ENCODE results near the gene ARHGEF2. TPM values are rescaled to one million over a fixed set of nuclear protein-coding genes. Genes with fewer than 3 reads are reported as not detected.

Gene ARHGEF2
- total and polyA plus RNA-seq, 10 of the 15 experiments (the other 5 are each of a cell fraction or from before 2014, with no cell fraction given), result 8.1 to 113 (median 69.9) TPM

DNA sequence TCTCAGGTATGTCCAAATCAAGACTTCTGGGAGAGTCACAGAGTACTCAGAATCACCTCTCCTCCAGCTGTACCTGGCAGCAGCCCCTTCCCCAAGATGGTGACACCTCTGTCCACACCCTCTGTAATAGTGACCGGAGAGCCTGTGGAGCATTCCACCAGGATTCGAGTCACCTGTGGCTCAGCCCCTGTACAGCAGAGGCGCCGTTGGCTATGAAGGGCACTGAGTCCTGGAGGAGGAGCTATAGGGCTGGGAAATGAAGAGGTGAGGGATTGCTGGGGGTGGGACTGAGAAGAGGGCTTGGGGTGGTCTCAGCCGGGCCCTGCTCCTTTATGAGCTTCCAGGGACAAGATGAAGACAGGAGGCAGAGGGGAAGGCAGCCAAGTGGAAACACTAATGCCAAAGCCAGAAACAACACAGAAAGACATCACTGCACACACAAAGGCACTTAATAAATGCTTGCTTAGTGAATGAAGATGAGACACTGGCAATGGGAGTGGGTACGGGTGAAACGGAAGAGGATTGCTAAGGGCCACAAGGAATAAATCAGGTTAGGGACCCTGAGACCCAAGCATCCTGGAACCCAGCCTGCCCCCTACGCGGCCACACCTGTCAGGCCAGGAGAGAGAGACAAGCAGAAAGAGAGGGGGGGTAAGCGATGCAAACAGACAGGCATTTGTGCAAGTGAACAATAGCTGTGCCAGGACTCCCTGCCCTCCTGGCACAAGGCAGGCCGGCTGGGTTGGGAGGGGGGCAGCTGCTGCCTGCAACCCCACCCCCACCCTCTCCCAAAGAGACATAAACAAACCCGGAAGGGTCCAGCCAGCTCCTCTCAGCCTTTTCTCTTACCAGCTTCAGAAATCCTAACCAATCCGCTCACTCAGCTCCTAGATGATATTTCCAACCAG is 3.9 kb downstream of the ARHGEF2 start:
- Histone ChIP-seq H3K27ac (ENCODE audit: control insufficient read depth, insufficient read depth) (peak overlapping the region; percentile 14; the same call in 1 of the 2 replicates), H3K79me2 (ENCODE audit: control insufficient read depth, insufficient read depth, low read length) (peaks cover 97% of the 10 kb centered on the region), H4K20me1 (ENCODE audit: control insufficient read depth, insufficient read depth) (peaks cover 4% of the 10 kb centered on the region; the same call in 1 of the 2 replicates), H3K4me3 (peak overlapping the region; percentile 100), H3K36me3 (ENCODE audit: control insufficient read depth in 2 of 2, insufficient read depth in 2 of 2, low read length in 1 of 2) (peaks cover 2 to 3% of the 10 kb centered on the region in 2 experiments; a peak in 3 of 4 replicates), H3K27me3 (replicated peaks in 1 of 2; ENCODE audit: control insufficient read depth in 2 of 2, insufficient read depth in 2 of 2, low read length in 1 of 2) (no peaks in the 10 kb centered on the region), H2AFZ (ENCODE audit: control insufficient read depth, low read depth, low read length) (no peak overlapping the region), H3K4me2 (ENCODE audit: control insufficient read depth, insufficient read depth) (peak overlapping the region; percentile 86), H3K9me3 (replicated peaks; ENCODE audit: control insufficient read depth, insufficient read depth, low read length) (no peaks in the 10 kb centered on the region), H3K9ac (ENCODE audit: control insufficient read depth, insufficient read depth, low read length) (peak overlapping the region; percentile 95; the same call in 1 of the 2 replicates), H3K4me1 (ENCODE audit: control insufficient read depth, insufficient read depth, low read length) (peaks cover 33% of the 10 kb centered on the region)
- ChIA-PET SMC1A (ENCODE audit: uncharacterized antibody, unreplicated experiment) (interaction anchor here (0.6 to 16.7 kb wide), 10 partner anchors 9 to 90 kb away, joined by 3 to 229 read pairs (median 8); partner anchors contain the start of gene RXFP4), RAD21 (ENCODE audit: unreplicated experiment) (interaction anchor here (0.7 to 14.4 kb wide), 9 partner anchors 10 to 59 kb away, joined by 3 to 214 read pairs (median 5); partner anchors contain the start of genes KHDC4 and RXFP4), CTCF (interaction anchor here (1.1 to 14.7 kb wide), 9 partner anchors 8 to 92 kb away, joined by 3 to 227 read pairs (median 9); partner anchors contain the start of gene RXFP4), POLR2A (interaction anchor here (0.6 to 14.9 kb wide), 11 partner anchors 8 to 117 kb away, joined by 3 to 273 read pairs (median 3); partner anchors contain the start of genes GON4L and RXFP4)
- no TSS peak for BruUV-seq (replicated peaks)
- FAIRE-seq (no peak), ATAC-seq (no peak), DNase-seq (ENCODE audit: low read depth, low spot score) (no peak)
- WGBS (ENCODE audit: insufficient coverage, insufficient replicate concordance, low lambda C conversion rate, missing lambda C conversion rate), result 26% methylated on average over 13 of the region's 13 CpGs
- intact Hi-C loops (cut with micrococcal nuclease; ENCODE audit: unreplicated experiment) (loop anchor here (5.0 kb wide), 1 partner anchor 78 kb away; the partner anchor contains the start of genes LAMTOR2 and UBQLN4), in situ Hi-C loops (cut with MboI) (no loop called here)
- 0 out of 2 replicates have a peak, but pooled peaks have one; percentile 45 for TF ChIP-seq PAX5 (IDR thresholded peaks at IDR 0.05; ENCODE audit: borderline replicate concordance, low read depth, low read length)
- 0 out of 2 replicates have a peak, but pooled peaks have one; percentile 31 for TF ChIP-seq WRNIP1 (IDR thresholded peaks at IDR 0.05; ENCODE audit: borderline replicate concordance, low read depth, low read length)
- TF ChIP-seq ZNF217 (IDR thresholded peaks at IDR 0.05), result no peak
- no peak for TF ChIP-seq GATAD2B (conservative IDR thresholded peaks at IDR 0.05; ENCODE audit: low read depth)
- TF ChIP-seq BMI1 (IDR thresholded peaks at IDR 0.05; ENCODE audit: borderline replicate concordance), result no peak
- TF ChIP-seq HDAC6 (IDR thresholded peaks at IDR 0.05; ENCODE audit: unreplicated experiment), result no peak
- no peak for TF ChIP-seq ESRRA (IDR thresholded peaks at IDR 0.05; ENCODE audit: low read length)
- TF ChIP-seq POLR2AphosphoS5 (IDR thresholded peaks at IDR 0.05; ENCODE audit: low read length), result 0 out of 2 replicates have a peak, but pooled peaks have one; percentile 17
- TF ChIP-seq, protein P1, sequence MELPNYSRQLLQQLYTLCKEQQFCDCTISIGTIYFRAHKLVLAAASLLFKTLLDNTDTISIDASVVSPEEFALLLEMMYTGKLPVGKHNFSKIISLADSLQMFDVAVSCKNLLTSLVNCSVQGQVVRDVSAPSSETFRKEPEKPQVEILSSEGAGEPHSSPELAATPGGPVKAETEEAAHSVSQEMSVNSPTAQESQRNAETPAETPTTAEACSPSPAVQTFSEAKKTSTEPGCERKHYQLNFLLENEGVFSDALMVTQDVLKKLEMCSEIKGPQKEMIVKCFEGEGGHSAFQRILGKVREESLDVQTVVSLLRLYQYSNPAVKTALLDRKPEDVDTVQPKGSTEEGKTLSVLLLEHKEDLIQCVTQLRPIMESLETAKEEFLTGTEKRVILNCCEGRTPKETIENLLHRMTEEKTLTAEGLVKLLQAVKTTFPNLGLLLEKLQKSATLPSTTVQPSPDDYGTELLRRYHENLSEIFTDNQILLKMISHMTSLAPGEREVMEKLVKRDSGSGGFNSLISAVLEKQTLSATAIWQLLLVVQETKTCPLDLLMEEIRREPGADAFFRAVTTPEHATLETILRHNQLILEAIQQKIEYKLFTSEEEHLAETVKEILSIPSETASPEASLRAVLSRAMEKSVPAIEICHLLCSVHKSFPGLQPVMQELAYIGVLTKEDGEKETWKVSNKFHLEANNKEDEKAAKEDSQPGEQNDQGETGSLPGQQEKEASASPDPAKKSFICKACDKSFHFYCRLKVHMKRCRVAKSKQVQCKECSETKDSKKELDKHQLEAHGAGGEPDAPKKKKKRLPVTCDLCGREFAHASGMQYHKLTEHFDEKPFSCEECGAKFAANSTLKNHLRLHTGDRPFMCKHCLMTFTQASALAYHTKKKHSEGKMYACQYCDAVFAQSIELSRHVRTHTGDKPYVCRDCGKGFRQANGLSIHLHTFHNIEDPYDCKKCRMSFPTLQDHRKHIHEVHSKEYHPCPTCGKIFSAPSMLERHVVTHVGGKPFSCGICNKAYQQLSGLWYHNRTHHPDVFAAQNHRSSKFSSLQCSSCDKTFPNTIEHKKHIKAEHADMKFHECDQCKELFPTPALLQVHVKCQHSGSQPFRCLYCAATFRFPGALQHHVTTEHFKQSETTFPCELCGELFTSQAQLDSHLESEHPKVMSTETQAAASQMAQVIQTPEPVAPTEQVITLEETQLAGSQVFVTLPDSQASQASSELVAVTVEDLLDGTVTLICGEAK (IDR thresholded peaks at IDR 0.05; ENCODE audit: borderline replicate concordance), result no peak
- no peak for TF ChIP-seq FOS (IDR thresholded peaks at IDR 0.05; ENCODE audit: borderline replicate concordance, extremely low read depth, insufficient read length)
- TF ChIP-seq ZNF622 (IDR thresholded peaks at IDR 0.05), result no peak
- TF ChIP-seq NFIC (IDR thresholded peaks at IDR 0.05; ENCODE audit: low read depth, low read length), result no peak
- no peak for TF ChIP-seq EP300 (IDR thresholded peaks at IDR 0.05; ENCODE audit: borderline replicate concordance in 1 of 2, control insufficient read depth in 1 of 2, low read depth in 2 of 2, low read length in 2 of 2)
- no peak for TF ChIP-seq POLR2A (IDR thresholded peaks at IDR 0.05; ENCODE audit: low read depth, low read length)
- no peak for TF ChIP-seq RCOR1 (conservative IDR thresholded peaks at IDR 0.05; ENCODE audit: low read depth, low read length)
- TF ChIP-seq MYB (IDR thresholded peaks at IDR 0.05; ENCODE audit: borderline replicate concordance, low read depth, low read length), result no peak

All from GM12878 (cell line).